ENCODE results near the gene FGF14. TPM values are rescaled to one million over a fixed set of nuclear protein-coding genes. Genes with fewer than 3 reads are reported as not detected.

FGF14 gene
- total RNA-seq, 1 experiment from 2014 or later: 0.22 TPM

DNA sequence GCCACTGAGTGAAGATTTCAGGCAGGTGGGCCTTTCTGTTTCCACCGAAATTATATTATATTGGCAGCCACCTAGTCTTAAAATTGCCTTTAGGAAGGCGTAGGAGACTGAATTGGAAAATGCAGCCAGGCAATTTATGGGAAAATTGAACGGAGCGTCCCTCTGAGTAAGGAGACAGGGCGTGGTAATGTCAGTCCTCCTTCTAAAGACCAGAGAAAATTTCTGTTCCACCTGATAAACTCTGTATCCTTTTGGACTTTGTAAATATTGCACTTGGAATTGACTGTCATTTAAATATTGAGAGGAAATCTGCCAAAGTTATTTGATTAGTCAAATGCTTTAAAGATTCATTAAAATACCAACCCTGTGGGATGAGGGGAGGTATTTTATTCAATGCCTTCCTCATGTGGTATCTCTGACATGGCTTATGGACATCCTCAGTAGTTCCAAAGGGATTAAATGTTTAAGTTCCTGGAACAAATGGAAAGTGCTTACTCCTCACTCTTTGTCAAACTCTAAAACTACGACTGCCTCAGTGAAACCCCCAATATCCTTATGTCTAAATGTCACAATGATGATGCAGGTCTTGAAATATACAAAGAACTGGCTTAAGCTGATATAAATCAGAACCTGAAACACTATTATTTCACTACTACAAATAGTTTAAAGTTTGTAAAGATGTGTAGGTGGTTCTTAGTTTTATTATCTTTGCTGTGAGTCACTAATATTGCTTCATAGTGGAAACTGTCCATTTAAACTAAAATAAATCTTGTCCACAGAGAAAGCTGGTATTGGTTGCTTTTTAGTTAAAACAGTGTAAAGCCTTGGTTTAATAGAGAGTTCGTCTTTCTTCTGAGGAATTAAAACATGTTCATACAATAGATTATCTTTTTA is 203.2 kb downstream of the FGF14 start:
- Histone ChIP-seq H2BK15ac (ENCODE audit: low read depth, low read length) (no peak overlapping the region), H4K91ac (ENCODE audit: insufficient read length, low read depth, low read length) (no peak overlapping the region), H3K9ac (ENCODE audit: extremely low read depth, insufficient read length, low read length) (no peak overlapping the region), H3K9me3 (ENCODE audit: control insufficient read depth, low read depth, low read length) (no peaks in the 10 kb centered on the region), H2AFZ (ENCODE audit: low read length) (no peak overlapping the region), H3K4me1 (ENCODE audit: insufficient read depth, low read length) (no peaks in the 10 kb centered on the region; the same call in 1 of the 2 replicates), H4K20me1 (ENCODE audit: control insufficient read depth, insufficient read depth, insufficient read length) (no peaks in the 10 kb centered on the region), H3K27me3 (ENCODE audit: insufficient read depth, low read length) (no peaks in the 10 kb centered on the region), H3K79me1 (ENCODE audit: insufficient read depth, low read depth, low read length, poor library complexity, severe bottlenecking) (no peaks in the 10 kb centered on the region), H2BK120ac (ENCODE audit: low read depth, low read length, poor library complexity, severe bottlenecking) (no peak overlapping the region), H2BK12ac (ENCODE audit: insufficient read length, low read depth, low read length) (no peak overlapping the region), H3K79me2 (ENCODE audit: insufficient read depth, low read length) (no peaks in the 10 kb centered on the region), H4K5ac (ENCODE audit: insufficient read length, low read depth, low read length) (no peak overlapping the region), H4K8ac (replicated peaks; ENCODE audit: insufficient read length, low read depth, low read length) (no peak overlapping the region), H3K18ac (ENCODE audit: insufficient read length, low read depth, low read length) (no peak overlapping the region), H3K56ac (ENCODE audit: insufficient read length, low read depth, low read length) (no peak overlapping the region), H3K23me2 (ENCODE audit: insufficient read length, low read depth, low read length, poor library complexity, severe bottlenecking) (no peaks in the 10 kb centered on the region), H2BK20ac (ENCODE audit: low read depth, low read length, poor library complexity, severe bottlenecking) (no peak overlapping the region), H3K27ac (ENCODE audit: insufficient read length, low read depth, low read length) (no peak overlapping the region), H2AK5ac (ENCODE audit: insufficient read length, low read length) (no peak overlapping the region), H3K4me2 (ENCODE audit: insufficient read depth, insufficient read length, low read length) (no peak overlapping the region), H3K23ac (ENCODE audit: insufficient read length, low read depth, low read length) (no peak overlapping the region), H3K14ac (ENCODE audit: insufficient read depth, low read length) (no peak overlapping the region), H2BK5ac (ENCODE audit: insufficient read length, low read length) (no peak overlapping the region), H3K4ac (ENCODE audit: low read depth, low read length) (no peak overlapping the region), H3T11ph (ENCODE audit: low read length) (no peak overlapping the region)
- Mint-ChIP-seq H3K27ac (no peak overlapping the region), H3K27me3 (ENCODE audit: low read depth) (no peaks in the 10 kb centered on the region), H3K4me3 (no peak overlapping the region), H3K4me1 (peaks cover 2 to 7% of the 10 kb centered on the region in 2 experiments; a peak in 3 of 4 replicates), H3K9me3 (no peaks in the 10 kb centered on the region), H3K36me3 (ENCODE audit: insufficient read depth in 1 of 3, low read depth in 3 of 3) (no peaks in the 10 kb centered on the region; a peak in 1 of 7 replicates)
- TF ChIP-seq, protein P1, sequence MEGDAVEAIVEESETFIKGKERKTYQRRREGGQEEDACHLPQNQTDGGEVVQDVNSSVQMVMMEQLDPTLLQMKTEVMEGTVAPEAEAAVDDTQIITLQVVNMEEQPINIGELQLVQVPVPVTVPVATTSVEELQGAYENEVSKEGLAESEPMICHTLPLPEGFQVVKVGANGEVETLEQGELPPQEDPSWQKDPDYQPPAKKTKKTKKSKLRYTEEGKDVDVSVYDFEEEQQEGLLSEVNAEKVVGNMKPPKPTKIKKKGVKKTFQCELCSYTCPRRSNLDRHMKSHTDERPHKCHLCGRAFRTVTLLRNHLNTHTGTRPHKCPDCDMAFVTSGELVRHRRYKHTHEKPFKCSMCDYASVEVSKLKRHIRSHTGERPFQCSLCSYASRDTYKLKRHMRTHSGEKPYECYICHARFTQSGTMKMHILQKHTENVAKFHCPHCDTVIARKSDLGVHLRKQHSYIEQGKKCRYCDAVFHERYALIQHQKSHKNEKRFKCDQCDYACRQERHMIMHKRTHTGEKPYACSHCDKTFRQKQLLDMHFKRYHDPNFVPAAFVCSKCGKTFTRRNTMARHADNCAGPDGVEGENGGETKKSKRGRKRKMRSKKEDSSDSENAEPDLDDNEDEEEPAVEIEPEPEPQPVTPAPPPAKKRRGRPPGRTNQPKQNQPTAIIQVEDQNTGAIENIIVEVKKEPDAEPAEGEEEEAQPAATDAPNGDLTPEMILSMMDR (conservative IDR thresholded peaks at IDR 0.05): no peak
- WGBS (ENCODE audit: extremely low coverage, insufficient read length, low lambda C conversion rate): no CpG with 5 or more reads among the region's 7 CpGs
- no peak for DNase-seq

Data from H9 (cell line).